ENCODE results near the gene PRR3.
A peak's percentile ranks its signal among the peaks of the same experiment; 100 is the strongest.

DNA sequence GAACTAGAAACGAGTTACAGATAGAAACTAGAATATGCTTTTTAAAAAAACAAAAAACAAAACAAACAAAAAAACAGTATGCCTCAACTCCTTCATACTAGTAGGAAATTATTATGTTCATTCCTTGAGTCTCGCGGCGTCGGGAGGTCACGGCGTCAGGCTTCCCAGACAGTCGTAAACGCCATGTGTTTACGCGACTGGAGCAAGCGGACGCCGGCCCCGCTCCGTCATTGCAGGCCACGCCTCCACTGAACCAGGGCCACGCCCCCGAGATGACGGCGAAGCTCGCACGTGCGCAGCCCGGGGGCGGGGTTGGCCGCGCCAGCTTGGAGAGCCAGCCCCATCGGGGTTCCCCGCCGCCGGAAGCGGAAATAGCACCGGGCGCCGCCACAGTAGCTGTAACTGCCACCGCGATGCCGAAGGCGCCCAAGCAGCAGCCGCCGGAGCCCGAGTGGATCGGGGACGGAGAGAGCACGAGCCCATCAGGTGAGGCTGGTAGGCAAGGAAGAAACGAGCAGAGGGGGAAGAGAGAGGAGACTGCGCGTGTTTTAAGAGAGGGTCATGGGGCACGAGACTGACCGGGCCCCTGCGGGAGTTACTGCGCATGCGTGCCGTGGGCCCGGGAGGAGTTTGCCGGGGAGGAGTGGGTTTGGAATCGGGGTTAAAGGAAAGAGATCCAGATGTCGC is 14.1 kb downstream of the PRR3 start, which contains the start of gene ABCF1:
- TF ChIP-seq, protein P1, sequence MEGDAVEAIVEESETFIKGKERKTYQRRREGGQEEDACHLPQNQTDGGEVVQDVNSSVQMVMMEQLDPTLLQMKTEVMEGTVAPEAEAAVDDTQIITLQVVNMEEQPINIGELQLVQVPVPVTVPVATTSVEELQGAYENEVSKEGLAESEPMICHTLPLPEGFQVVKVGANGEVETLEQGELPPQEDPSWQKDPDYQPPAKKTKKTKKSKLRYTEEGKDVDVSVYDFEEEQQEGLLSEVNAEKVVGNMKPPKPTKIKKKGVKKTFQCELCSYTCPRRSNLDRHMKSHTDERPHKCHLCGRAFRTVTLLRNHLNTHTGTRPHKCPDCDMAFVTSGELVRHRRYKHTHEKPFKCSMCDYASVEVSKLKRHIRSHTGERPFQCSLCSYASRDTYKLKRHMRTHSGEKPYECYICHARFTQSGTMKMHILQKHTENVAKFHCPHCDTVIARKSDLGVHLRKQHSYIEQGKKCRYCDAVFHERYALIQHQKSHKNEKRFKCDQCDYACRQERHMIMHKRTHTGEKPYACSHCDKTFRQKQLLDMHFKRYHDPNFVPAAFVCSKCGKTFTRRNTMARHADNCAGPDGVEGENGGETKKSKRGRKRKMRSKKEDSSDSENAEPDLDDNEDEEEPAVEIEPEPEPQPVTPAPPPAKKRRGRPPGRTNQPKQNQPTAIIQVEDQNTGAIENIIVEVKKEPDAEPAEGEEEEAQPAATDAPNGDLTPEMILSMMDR (IDR thresholded peaks at IDR 0.05; ENCODE audit: low read depth, low read length, missing input control): no peak
- peak; percentile 62 to 77 for TF ChIP-seq EGR1 (IDR thresholded peaks at IDR 0.05; ENCODE audit: low read depth in 2 of 2)
